Mucosa of stomach (tissue), 1 donor: ENCODE data around the gene TCP11.

Source experiments
- H3K27me3 ChIP-seq: one replicate; pipeline ENCODE4 v1.7.0; 2013; ENCODE audit warnings: mild to moderate bottlenecking, low read length; ENCODE audit not compliant: control insufficient read depth, insufficient read depth
- H3K36me3 ChIP-seq: one replicate; pipeline ENCODE4 v1.7.0; 2013; ENCODE audit warnings: low read length; ENCODE audit not compliant: control insufficient read depth, insufficient read depth
- H3K4me1 ChIP-seq: one replicate; pipeline ENCODE4 v1.7.0; 2013; ENCODE audit warnings: mild to moderate bottlenecking, low read length; ENCODE audit not compliant: control insufficient read depth, insufficient read depth
- H3K4me3 ChIP-seq: one replicate; pipeline ENCODE4 v1.7.0; 2013; ENCODE audit warnings: low read length
- H3K9ac ChIP-seq: one replicate; pipeline ENCODE4 v1.7.0; 2013; ENCODE audit warnings: mild to moderate bottlenecking, low read length, moderate library complexity
- H3K9me3 ChIP-seq: one replicate; pipeline ENCODE4 v1.7.0; 2013; ENCODE audit warnings: mild to moderate bottlenecking, low read length, moderate library complexity; ENCODE audit not compliant: control insufficient read depth
- donor health status: Pancreatic carcinoma.

TCP11 gene

GRCh38 chr6:35154262-35154661 lies 13.1 kb upstream of the TCP11 start:
- Histone ChIP-seq H3K4me1 (no peaks in the 10 kb centered on the region), H3K36me3 (no peaks in the 10 kb centered on the region), H3K9ac (no peak overlapping the region), H3K9me3 (no peaks in the 10 kb centered on the region), H3K4me3 (no peak overlapping the region), H3K27me3 (no peaks in the 10 kb centered on the region)

- H3K9ac ChIP-seq: no peak overlapping the region
- no peaks in the 10 kb centered on the region for H3K9me3 ChIP-seq
- H3K27me3 ChIP-seq: no peaks in the 10 kb centered on the region
- H3K36me3 ChIP-seq: no peaks in the 10 kb centered on the region
- no peaks in the 10 kb centered on the region for H3K4me1 ChIP-seq
- H3K4me3 ChIP-seq: no peak overlapping the region
Measured at GRCh38 chr6:35152067-35152707, 11.0 kb upstream of the TCP11 start.

GRCh38 chr6:35151466-35151865 lies 10.3 kb upstream of the TCP11 start:
- Histone ChIP-seq H3K4me1 (no peaks in the 10 kb centered on the region), H3K4me3 (no peak overlapping the region), H3K36me3 (no peaks in the 10 kb centered on the region)

GRCh38 chr6:35149891-35150566 lies 8.9 kb upstream of the TCP11 start:
- Histone ChIP-seq H3K9me3 (no peaks in the 10 kb centered on the region), H3K9ac (no peak overlapping the region), H3K36me3 (no peaks in the 10 kb centered on the region), H3K4me3 (no peak overlapping the region), H3K4me1 (no peaks in the 10 kb centered on the region), H3K27me3 (no peaks in the 10 kb centered on the region)

More at GRCh38 chr6:35151466-35151865, 10.3 kb upstream of the TCP11 start:
- no peaks in the 10 kb centered on the region for H3K27me3 ChIP-seq
- no peak overlapping the region for H3K9ac ChIP-seq
- H3K9me3 ChIP-seq: no peaks in the 10 kb centered on the region

- no peaks in the 10 kb centered on the region for H3K9me3 ChIP-seq
- no peaks in the 10 kb centered on the region for H3K27me3 ChIP-seq
- no peaks in the 10 kb centered on the region for H3K4me1 ChIP-seq
- H3K9ac ChIP-seq: no peak overlapping the region
- H3K36me3 ChIP-seq: no peaks in the 10 kb centered on the region
- no peak overlapping the region for H3K4me3 ChIP-seq
Measured at GRCh38 chr6:35148167-35148741, 7.1 kb upstream of the TCP11 start.

GRCh38 chr6:35147486-35147885 lies 6.3 kb upstream of the TCP11 start:
- H3K4me3 ChIP-seq: no peak overlapping the region
- H3K36me3 ChIP-seq: no peaks in the 10 kb centered on the region
- H3K27me3 ChIP-seq: no peaks in the 10 kb centered on the region
- no peaks in the 10 kb centered on the region for H3K4me1 ChIP-seq
- no peaks in the 10 kb centered on the region for H3K9me3 ChIP-seq
- H3K9ac ChIP-seq: no peak overlapping the region

GRCh38 chr6:35147026-35147425 lies 5.9 kb upstream of the TCP11 start:
- Histone ChIP-seq H3K9ac (no peak overlapping the region), H3K4me1 (no peaks in the 10 kb centered on the region), H3K36me3 (no peaks in the 10 kb centered on the region), H3K27me3 (no peaks in the 10 kb centered on the region), H3K4me3 (no peak overlapping the region), H3K9me3 (no peaks in the 10 kb centered on the region)

GRCh38 chr6:35146453-35146852 lies 5.3 kb upstream of the TCP11 start:
- Histone ChIP-seq H3K36me3 (no peaks in the 10 kb centered on the region), H3K4me3 (no peak overlapping the region), H3K9ac (no peak overlapping the region), H3K27me3 (no peaks in the 10 kb centered on the region), H3K9me3 (no peaks in the 10 kb centered on the region), H3K4me1 (peaks cover 2% of the 10 kb centered on the region)

- H3K27me3 ChIP-seq: peaks cover 4% of the 10 kb centered on the region
- no peaks in the 10 kb centered on the region for H3K36me3 ChIP-seq
Measured at GRCh38 chr6:35145757-35146156, 4.6 kb upstream of the TCP11 start.

GRCh38 chr6:35142588-35143569 lies 1.7 kb upstream of the TCP11 start:
- H3K4me1 ChIP-seq: peaks cover 11% of the 10 kb centered on the region
- no peaks in the 10 kb centered on the region for H3K9me3 ChIP-seq
- H3K4me3 ChIP-seq: no peak overlapping the region
- no peak overlapping the region for H3K9ac ChIP-seq
- H3K36me3 ChIP-seq: no peaks in the 10 kb centered on the region
- peaks cover 6% of the 10 kb centered on the region for H3K27me3 ChIP-seq

More at GRCh38 chr6:35145757-35146156, 4.6 kb upstream of the TCP11 start:
- H3K4me3 ChIP-seq: no peak overlapping the region
- peaks cover 5% of the 10 kb centered on the region for H3K4me1 ChIP-seq
- no peak overlapping the region for H3K9ac ChIP-seq
- H3K9me3 ChIP-seq: no peaks in the 10 kb centered on the region

GRCh38 chr6:35140639-35141006 lies 516 bp downstream of the TCP11 start:
- Histone ChIP-seq H3K36me3 (no peaks in the 10 kb centered on the region), H3K9me3 (no peaks in the 10 kb centered on the region), H3K27me3 (peaks cover 6% of the 10 kb centered on the region), H3K9ac (no peak overlapping the region), H3K4me1 (peaks cover 11% of the 10 kb centered on the region), H3K4me3 (no peak overlapping the region)
